Measurements from ENCODE around the gene SHROOM2.

- TF ChIP-seq TCF12 (IDR thresholded peaks at IDR 0.05; ENCODE audit: low read depth) (no peak), RAD21 (IDR thresholded peaks at IDR 0.05; ENCODE audit: low read depth) (no peak), CEBPB (IDR thresholded peaks at IDR 0.05) (no peak), YY1 (IDR thresholded peaks at IDR 0.05; ENCODE audit: low read depth) (no peak), TEAD4 (IDR thresholded peaks at IDR 0.05) (no peak), EP300 (IDR thresholded peaks at IDR 0.05; ENCODE audit: borderline replicate concordance) (no peak), TAF1 (IDR thresholded peaks at IDR 0.05; ENCODE audit: low read depth) (no peak), REST (IDR thresholded peaks at IDR 0.05; ENCODE audit: low read depth) (no peak)
Measured at GRCh38 chrX:9845578-9845952, 59.3 kb downstream of the SHROOM2 start.
